Osteoblast (primary cell): ENCODE data around the gene COL5A3. TPM values are rescaled to one million over a fixed set of nuclear protein-coding genes. Genes with fewer than 3 reads are reported as not detected.
A peak's percentile ranks its signal among the peaks of the same experiment; 100 is the strongest.

Source experiments
- DNase-seq: peaks from one replicate; pipeline ENCODE4 v3.0.0; 2011; ENCODE audit warnings: low spot score, mixed read lengths; ENCODE audit not compliant: insufficient read length; ENCODE audit errors: missing footprints
- H2AFZ ChIP-seq: 2 replicates; pipeline ENCODE4 v1.6.0; 2011; ENCODE audit warnings: mild to moderate bottlenecking, low read length
- H3K27ac ChIP-seq: 2 replicates; pipeline ENCODE4 v1.5.1; 2011; ENCODE audit warnings: mild to moderate bottlenecking, low read depth, low read length, moderate library complexity
- H3K27me3 ChIP-seq: 2 replicates; pipeline ENCODE4 v1.6.0; 2012; ENCODE audit warnings: mild to moderate bottlenecking, control low read depth, inconsistent platforms, low read length, moderate library complexity; ENCODE audit not compliant: insufficient read depth
- H3K36me3 ChIP-seq: 2 replicates; pipeline ENCODE4 v1.5.1; 2011; ENCODE audit warnings: mild to moderate bottlenecking, low read length, control low read depth, moderate library complexity; ENCODE audit not compliant: insufficient read depth
- H3K4me1 ChIP-seq: 2 replicates; pipeline ENCODE4 v1.5.1; 2011; ENCODE audit warnings: mild to moderate bottlenecking, low read length, control low read depth, moderate library complexity; ENCODE audit not compliant: insufficient read depth
- H3K4me2 ChIP-seq: 2 replicates; pipeline ENCODE4 v1.6.0; 2011; ENCODE audit warnings: mild to moderate bottlenecking, low read length; ENCODE audit not compliant: insufficient read depth
- H3K4me3 ChIP-seq: fragments of 200-600 bp; sonication (generic); 3 replicates; pipeline ENCODE4 v1.5.1; 2012; ENCODE audit warnings: mild to moderate bottlenecking, low read length, inconsistent platforms; ENCODE audit not compliant: insufficient read depth
- H3K79me2 ChIP-seq: 2 replicates; pipeline ENCODE4 v1.6.0; 2012; ENCODE audit warnings: mild to moderate bottlenecking, low read length, control low read depth, inconsistent platforms; ENCODE audit not compliant: insufficient read depth
- H3K9me3 ChIP-seq: 2 replicates; pipeline ENCODE4 v1.5.1; 2011; ENCODE audit warnings: low read depth, low read length, control low read depth
- H4K20me1 ChIP-seq: 2 replicates; pipeline ENCODE4 v1.6.0; 2012; ENCODE audit warnings: mild to moderate bottlenecking, low read length, control low read depth; ENCODE audit not compliant: insufficient read depth
- CTCF ChIP-seq: IDR thresholded peaks from 2 replicates; pipeline ENCODE4 v1.5.1; 2011; ENCODE audit warnings: mild to moderate bottlenecking, low read depth, low read length, moderate library complexity; ENCODE audit errors: extremely low read depth
- total RNA-seq: library from RNA; depleted of rRNA; stranded (reverse); fragments of >200 nt; gene quantifications from 2 replicates; pipeline ENCODE4 v1.2.3, GENCODE V29; 2012

COL5A3 gene
- total RNA-seq, 1 donor: 14.8 TPM

GRCh38 chr19:10020851-10021250, 10.5 kb upstream of the COL5A3 start:
- no peak overlapping the region for H3K4me2 ChIP-seq
- H3K27me3 ChIP-seq: no peaks in the 10 kb centered on the region
- peaks cover 8% of the 10 kb centered on the region for H3K4me1 ChIP-seq
- H3K9me3 ChIP-seq: no peaks in the 10 kb centered on the region
- DNase-seq: no peak
- H3K36me3 ChIP-seq: no peaks in the 10 kb centered on the region
- no peak overlapping the region for H2AFZ ChIP-seq
- no peak overlapping the region for H3K27ac ChIP-seq
- no peaks in the 10 kb centered on the region for H3K79me2 ChIP-seq
- no peak overlapping the region for H3K4me3 ChIP-seq
- no peaks in the 10 kb centered on the region for H4K20me1 ChIP-seq
- TF ChIP-seq CTCF: no peak

GRCh38 chr19:10019246-10019645, 8.9 kb upstream of the COL5A3 start:
- no peaks in the 10 kb centered on the region for H3K79me2 ChIP-seq
- no peak for DNase-seq
- no peak overlapping the region for H3K4me2 ChIP-seq
- no peak overlapping the region for H3K4me3 ChIP-seq
- H3K36me3 ChIP-seq: no peaks in the 10 kb centered on the region
- H2AFZ ChIP-seq: no peak overlapping the region
- no peak overlapping the region for H3K27ac ChIP-seq
- H3K9me3 ChIP-seq: no peaks in the 10 kb centered on the region
- H4K20me1 ChIP-seq: no peaks in the 10 kb centered on the region
- TF ChIP-seq CTCF: no peak
- H3K27me3 ChIP-seq: no peaks in the 10 kb centered on the region
- H3K4me1 ChIP-seq: peaks cover 8% of the 10 kb centered on the region

- Histone ChIP-seq H4K20me1 (no peaks in the 10 kb centered on the region), H3K4me3 (no peak overlapping the region), H3K27me3 (no peaks in the 10 kb centered on the region), H3K36me3 (no peaks in the 10 kb centered on the region), H3K79me2 (no peaks in the 10 kb centered on the region), H3K27ac (peak overlapping the region; percentile 79), H2AFZ (no peak overlapping the region), H3K4me1 (peaks cover 8% of the 10 kb centered on the region), H3K9me3 (no peaks in the 10 kb centered on the region), H3K4me2 (peak overlapping the region; percentile 9)
- DNase-seq: peak; percentile 81
- no peak for TF ChIP-seq CTCF
These were observed 8.5 kb upstream of the COL5A3 start for GRCh38 chr19:10018786-10019185.

GRCh38 chr19:10018263-10018662, 8.0 kb upstream of the COL5A3 start:
- H4K20me1 ChIP-seq: no peaks in the 10 kb centered on the region
- H3K4me3 ChIP-seq: no peak overlapping the region
- no peaks in the 10 kb centered on the region for H3K79me2 ChIP-seq
- no peak for TF ChIP-seq CTCF
- peaks cover 8% of the 10 kb centered on the region for H3K4me1 ChIP-seq
- peak overlapping the region; percentile 9 for H3K4me2 ChIP-seq
- peak; percentile 93 for DNase-seq
- peak overlapping the region; percentile 79 for H3K27ac ChIP-seq
- peaks cover 1% of the 10 kb centered on the region for H3K27me3 ChIP-seq
- no peaks in the 10 kb centered on the region for H3K36me3 ChIP-seq
- H2AFZ ChIP-seq: no peak overlapping the region
- H3K9me3 ChIP-seq: no peaks in the 10 kb centered on the region
